GM23338 (cell line): ENCODE measurements around the gene TRPC4. TPM values are rescaled to one million over a fixed set of nuclear protein-coding genes. Genes with fewer than 3 reads are reported as not detected.

ENCODE experiments used
- ATAC-seq: fragments of 200-7000 bp; cut with Tn5 transposase; 3 replicates; pipeline ENCODE4 v1.9.1; 2020
- DNase-seq: peaks from one replicate; pipeline ENCODE4 v3.0.0-alpha.2; 2015; ENCODE audit warnings: low spot score
- H2AFZ ChIP-seq: fragments of 200-600 bp; sonication (generic); 2 replicates; pipeline ENCODE4 v1.8.0; 2016; ENCODE audit warnings: antibody characterized with exemption, mild to moderate bottlenecking, moderate library complexity
- H3F3A ChIP-seq: fragments of 200-600 bp; sonication (generic); replicated peaks from 2 replicates; pipeline ENCODE4 v1.8.0; 2017; ENCODE audit warnings: antibody characterized with exemption, mixed run types, low read depth
- H3K27ac ChIP-seq: fragments of 200-600 bp; sonication (generic); 2 replicates; pipeline ENCODE4 v1.6.1; 2016; ENCODE audit warnings: low read depth
- H3K27me3 ChIP-seq: fragments of 200-600 bp; sonication (generic); 2 replicates; pipeline ENCODE4 v1.8.0; 2016; ENCODE audit warnings: mild to moderate bottlenecking, mixed run types, moderate library complexity; ENCODE audit not compliant: insufficient read depth
- H3K36me3 ChIP-seq: fragments of 200-600 bp; sonication (generic); 2 replicates; pipeline ENCODE4 v1.8.0; 2016; ENCODE audit warnings: mild to moderate bottlenecking; ENCODE audit not compliant: insufficient read depth
- H3K4me1 ChIP-seq: fragments of 200-600 bp; sonication (generic); 2 replicates; pipeline ENCODE4 v1.8.0; 2016; ENCODE audit warnings: mild to moderate bottlenecking, moderate library complexity; ENCODE audit not compliant: insufficient read depth
- H3K4me2 ChIP-seq: fragments of 200-600 bp; sonication (generic); 2 replicates; pipeline ENCODE4 v1.7.1; 2017; ENCODE audit warnings: mixed run types
- H3K4me3 ChIP-seq: fragments of 200-600 bp; sonication (generic); 2 replicates; pipeline ENCODE4 v1.6.1; 2016; ENCODE audit warnings: mixed run types
- H3K79me2 ChIP-seq: fragments of 200-600 bp; sonication (generic); replicated peaks from 2 replicates; pipeline ENCODE4 v1.8.0; 2017; ENCODE audit warnings: mild to moderate bottlenecking; ENCODE audit not compliant: insufficient read depth
- H3K9me2 ChIP-seq: fragments of 200-600 bp; sonication (generic); 2 replicates; pipeline ENCODE4 v1.8.0; 2017; ENCODE audit not compliant: insufficient read depth
- H4K20me1 ChIP-seq: fragments of 200-600 bp; sonication (generic); replicated peaks from 2 replicates; pipeline ENCODE4 v1.8.0; 2017; ENCODE audit warnings: mild to moderate bottlenecking; ENCODE audit not compliant: insufficient read depth
- H3K27ac Mint-ChIP-seq: 2 replicates; pipeline ENCODE4 v1.8.0; 2020; ENCODE audit warnings: inconsistent platforms, mild to moderate bottlenecking, moderate library complexity, mixed read lengths
- H3K27me3 Mint-ChIP-seq: 3 replicates; pipeline ENCODE4 v1.8.0; 2022; ENCODE audit warnings: low read depth, mild to moderate bottlenecking, moderate library complexity, mixed read lengths, inconsistent platforms; ENCODE audit not compliant: insufficient read depth, poor library complexity
- H3K36me3 Mint-ChIP-seq: 3 replicates; pipeline ENCODE4 v1.8.0; 2021; ENCODE audit warnings: low read depth, mild to moderate bottlenecking, inconsistent platforms, moderate library complexity, mixed read lengths
- H3K4me1 Mint-ChIP-seq: 3 replicates; pipeline ENCODE4 v1.8.0; 2020; ENCODE audit warnings: mild to moderate bottlenecking, inconsistent platforms, mixed read lengths
- H3K4me3 Mint-ChIP-seq: 3 replicates; pipeline ENCODE4 v1.8.0; 2021; ENCODE audit warnings: moderate library complexity, mild to moderate bottlenecking, inconsistent platforms, mixed read lengths
- H3K9me3 Mint-ChIP-seq: 3 replicates; pipeline ENCODE4 v1.8.0; 2020; ENCODE audit warnings: moderate library complexity, mild to moderate bottlenecking, inconsistent platforms, mixed read lengths
- CREB1 ChIP-seq: fragments of 250-450 bp; sonication (Bioruptor Pico); IDR thresholded peaks from 2 replicates; pipeline ENCODE4 v1.5.0; 2020; ENCODE audit warnings: low read depth, mild to moderate bottlenecking, moderate library complexity
- EZH2 ChIP-seq: fragments of 200-600 bp; sonication (generic); IDR thresholded peaks from one replicate; pipeline ENCODE4 v1.8.0; 2017; ENCODE audit warnings: antibody characterized with exemption, mild to moderate bottlenecking, low read depth; ENCODE audit not compliant: unreplicated experiment
- EZH2phosphoT487 ChIP-seq: fragments of 200-600 bp; sonication (generic); IDR thresholded peaks from one replicate; pipeline ENCODE4 v1.8.1; 2018; ENCODE audit warnings: antibody characterized with exemption; ENCODE audit not compliant: unreplicated experiment
- JUNB ChIP-seq: IDR thresholded peaks from one replicate; pipeline ENCODE4 v1.6.1; 2016; ENCODE audit warnings: antibody characterized with exemption; ENCODE audit not compliant: unreplicated experiment
- NANOG ChIP-seq: IDR thresholded peaks from 2 replicates; pipeline ENCODE4 v1.6.1; 2016; ENCODE audit warnings: antibody characterized with exemption, borderline replicate concordance
- POLR2AphosphoS5 ChIP-seq: IDR thresholded peaks from 2 replicates; pipeline ENCODE4 v1.6.1; 2016; ENCODE audit warnings: antibody characterized with exemption, low read depth
- STAT1 ChIP-seq: IDR thresholded peaks from one replicate; pipeline ENCODE4 v1.6.1; 2016; ENCODE audit warnings: antibody characterized with exemption; ENCODE audit not compliant: unreplicated experiment
- ZNF114 ChIP-seq: fragments of 250-450 bp; sonication (Bioruptor Pico); IDR thresholded peaks from 2 replicates; pipeline ENCODE4 v1.5.0; 2020; ENCODE audit warnings: mild to moderate bottlenecking, moderate library complexity
- ZNF331 ChIP-seq: fragments of 250-450 bp; sonication (Bioruptor Pico); IDR thresholded peaks from 2 replicates; pipeline ENCODE4 v1.5.0; 2020; ENCODE audit warnings: low read depth, mild to moderate bottlenecking, moderate library complexity
- polyA plus RNA-seq: library from polyadenylated mRNA; unstranded; fragments of >200 nt; fragmentation: Nextera tagmentation; extraction: Ambion mirVana; gene quantifications from 2 replicates; pipeline ENCODE4 v1.2.1, GENCODE V29; 2016
- total RNA-seq: library from RNA; depleted of rRNA; stranded (reverse); fragments of >200 nt; shearing (Covaris generic); gene quantifications from 2 replicates; pipeline ENCODE4 v1.2.3, GENCODE V29; 2014
- TF ChIP-seq, protein P1 (sequence below), 2 experiments: fragments of 200-600 bp in 1 of 2; sonication (generic) in 1 of 2; conservative IDR thresholded peaks; 2 replicates each; pipeline versions ENCODE4 v1.5.1 to v1.6.1; 2016 to 2017; ENCODE audit warnings: antibody characterized with exemption in 2 of 2, low read depth in 2 of 2, mild to moderate bottlenecking in 2 of 2, moderate library complexity in 1 of 2
- TF ChIP-seq, protein P2 (sequence below): IDR thresholded peaks from 2 replicates; pipeline ENCODE4 v1.6.1; 2016; ENCODE audit warnings: antibody characterized with exemption
- TF ChIP-seq, protein P3 (sequence below): IDR thresholded peaks from one replicate; pipeline ENCODE4 v1.6.1; 2018; ENCODE audit warnings: antibody characterized with exemption; ENCODE audit not compliant: unreplicated experiment
- TF ChIP-seq, protein P4 (sequence below): fragments of 250-450 bp; sonication (Bioruptor Pico); IDR thresholded peaks from 2 replicates; pipeline ENCODE4 v1.5.0; 2020; ENCODE audit warnings: mild to moderate bottlenecking, moderate library complexity

Gene TRPC4
- total and polyA plus RNA-seq, 2 experiments from 2014 or later, result 1.1 to 2.1 TPM

DNA sequence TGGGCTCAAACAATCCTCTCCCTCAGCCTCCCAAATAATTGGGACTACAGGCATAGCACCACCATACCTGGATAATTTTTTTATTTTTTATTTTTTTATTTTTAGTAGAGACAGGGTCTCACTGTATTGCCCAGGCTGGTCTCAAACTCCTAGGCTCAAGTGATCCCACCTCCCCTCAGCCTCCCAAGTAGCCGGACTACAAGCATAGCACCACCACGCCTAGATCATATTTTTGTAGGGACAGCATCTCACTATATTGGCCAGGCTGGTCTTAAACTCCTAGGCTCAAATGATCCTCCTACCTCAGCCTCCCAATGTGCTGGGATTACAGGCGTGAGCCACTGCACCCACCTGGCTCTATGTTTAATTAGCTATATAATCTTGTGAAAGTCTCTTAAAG, 114.2 kb downstream of the TRPC4 start:
- peaks cover 3% of the 10 kb centered on the region; the same call in 2 of the 3 replicates for H3K4me1 Mint-ChIP-seq

More for the DNA sequence above, 114.2 kb downstream of the TRPC4 start:
- no peak overlapping the region for H2AFZ ChIP-seq
- H3K27me3 Mint-ChIP-seq, result no peaks in the 10 kb centered on the region
- TF ChIP-seq STAT1 (no peak), NANOG (no peak), POLR2AphosphoS5 (no peak), EZH2 (no peak), EZH2phosphoT487 (no peak), CREB1 (CRISPR knock-in tag) (no peak), JUNB (no peak), ZNF114 (CRISPR knock-in tag) (no peak), ZNF331 (CRISPR knock-in tag) (no peak)
- TF ChIP-seq, protein P1, sequence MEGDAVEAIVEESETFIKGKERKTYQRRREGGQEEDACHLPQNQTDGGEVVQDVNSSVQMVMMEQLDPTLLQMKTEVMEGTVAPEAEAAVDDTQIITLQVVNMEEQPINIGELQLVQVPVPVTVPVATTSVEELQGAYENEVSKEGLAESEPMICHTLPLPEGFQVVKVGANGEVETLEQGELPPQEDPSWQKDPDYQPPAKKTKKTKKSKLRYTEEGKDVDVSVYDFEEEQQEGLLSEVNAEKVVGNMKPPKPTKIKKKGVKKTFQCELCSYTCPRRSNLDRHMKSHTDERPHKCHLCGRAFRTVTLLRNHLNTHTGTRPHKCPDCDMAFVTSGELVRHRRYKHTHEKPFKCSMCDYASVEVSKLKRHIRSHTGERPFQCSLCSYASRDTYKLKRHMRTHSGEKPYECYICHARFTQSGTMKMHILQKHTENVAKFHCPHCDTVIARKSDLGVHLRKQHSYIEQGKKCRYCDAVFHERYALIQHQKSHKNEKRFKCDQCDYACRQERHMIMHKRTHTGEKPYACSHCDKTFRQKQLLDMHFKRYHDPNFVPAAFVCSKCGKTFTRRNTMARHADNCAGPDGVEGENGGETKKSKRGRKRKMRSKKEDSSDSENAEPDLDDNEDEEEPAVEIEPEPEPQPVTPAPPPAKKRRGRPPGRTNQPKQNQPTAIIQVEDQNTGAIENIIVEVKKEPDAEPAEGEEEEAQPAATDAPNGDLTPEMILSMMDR (conservative IDR thresholded peaks at IDR 0.05; ENCODE audit: low read depth in 2 of 2), result no peak
- TF ChIP-seq, protein P2, sequence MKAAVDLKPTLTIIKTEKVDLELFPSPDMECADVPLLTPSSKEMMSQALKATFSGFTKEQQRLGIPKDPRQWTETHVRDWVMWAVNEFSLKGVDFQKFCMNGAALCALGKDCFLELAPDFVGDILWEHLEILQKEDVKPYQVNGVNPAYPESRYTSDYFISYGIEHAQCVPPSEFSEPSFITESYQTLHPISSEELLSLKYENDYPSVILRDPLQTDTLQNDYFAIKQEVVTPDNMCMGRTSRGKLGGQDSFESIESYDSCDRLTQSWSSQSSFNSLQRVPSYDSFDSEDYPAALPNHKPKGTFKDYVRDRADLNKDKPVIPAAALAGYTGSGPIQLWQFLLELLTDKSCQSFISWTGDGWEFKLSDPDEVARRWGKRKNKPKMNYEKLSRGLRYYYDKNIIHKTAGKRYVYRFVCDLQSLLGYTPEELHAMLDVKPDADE, result no peak
- TF ChIP-seq, protein P3, sequence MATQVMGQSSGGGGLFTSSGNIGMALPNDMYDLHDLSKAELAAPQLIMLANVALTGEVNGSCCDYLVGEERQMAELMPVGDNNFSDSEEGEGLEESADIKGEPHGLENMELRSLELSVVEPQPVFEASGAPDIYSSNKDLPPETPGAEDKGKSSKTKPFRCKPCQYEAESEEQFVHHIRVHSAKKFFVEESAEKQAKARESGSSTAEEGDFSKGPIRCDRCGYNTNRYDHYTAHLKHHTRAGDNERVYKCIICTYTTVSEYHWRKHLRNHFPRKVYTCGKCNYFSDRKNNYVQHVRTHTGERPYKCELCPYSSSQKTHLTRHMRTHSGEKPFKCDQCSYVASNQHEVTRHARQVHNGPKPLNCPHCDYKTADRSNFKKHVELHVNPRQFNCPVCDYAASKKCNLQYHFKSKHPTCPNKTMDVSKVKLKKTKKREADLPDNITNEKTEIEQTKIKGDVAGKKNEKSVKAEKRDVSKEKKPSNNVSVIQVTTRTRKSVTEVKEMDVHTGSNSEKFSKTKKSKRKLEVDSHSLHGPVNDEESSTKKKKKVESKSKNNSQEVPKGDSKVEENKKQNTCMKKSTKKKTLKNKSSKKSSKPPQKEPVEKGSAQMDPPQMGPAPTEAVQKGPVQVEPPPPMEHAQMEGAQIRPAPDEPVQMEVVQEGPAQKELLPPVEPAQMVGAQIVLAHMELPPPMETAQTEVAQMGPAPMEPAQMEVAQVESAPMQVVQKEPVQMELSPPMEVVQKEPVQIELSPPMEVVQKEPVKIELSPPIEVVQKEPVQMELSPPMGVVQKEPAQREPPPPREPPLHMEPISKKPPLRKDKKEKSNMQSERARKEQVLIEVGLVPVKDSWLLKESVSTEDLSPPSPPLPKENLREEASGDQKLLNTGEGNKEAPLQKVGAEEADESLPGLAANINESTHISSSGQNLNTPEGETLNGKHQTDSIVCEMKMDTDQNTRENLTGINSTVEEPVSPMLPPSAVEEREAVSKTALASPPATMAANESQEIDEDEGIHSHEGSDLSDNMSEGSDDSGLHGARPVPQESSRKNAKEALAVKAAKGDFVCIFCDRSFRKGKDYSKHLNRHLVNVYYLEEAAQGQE, result no peak
- TF ChIP-seq, protein P4, sequence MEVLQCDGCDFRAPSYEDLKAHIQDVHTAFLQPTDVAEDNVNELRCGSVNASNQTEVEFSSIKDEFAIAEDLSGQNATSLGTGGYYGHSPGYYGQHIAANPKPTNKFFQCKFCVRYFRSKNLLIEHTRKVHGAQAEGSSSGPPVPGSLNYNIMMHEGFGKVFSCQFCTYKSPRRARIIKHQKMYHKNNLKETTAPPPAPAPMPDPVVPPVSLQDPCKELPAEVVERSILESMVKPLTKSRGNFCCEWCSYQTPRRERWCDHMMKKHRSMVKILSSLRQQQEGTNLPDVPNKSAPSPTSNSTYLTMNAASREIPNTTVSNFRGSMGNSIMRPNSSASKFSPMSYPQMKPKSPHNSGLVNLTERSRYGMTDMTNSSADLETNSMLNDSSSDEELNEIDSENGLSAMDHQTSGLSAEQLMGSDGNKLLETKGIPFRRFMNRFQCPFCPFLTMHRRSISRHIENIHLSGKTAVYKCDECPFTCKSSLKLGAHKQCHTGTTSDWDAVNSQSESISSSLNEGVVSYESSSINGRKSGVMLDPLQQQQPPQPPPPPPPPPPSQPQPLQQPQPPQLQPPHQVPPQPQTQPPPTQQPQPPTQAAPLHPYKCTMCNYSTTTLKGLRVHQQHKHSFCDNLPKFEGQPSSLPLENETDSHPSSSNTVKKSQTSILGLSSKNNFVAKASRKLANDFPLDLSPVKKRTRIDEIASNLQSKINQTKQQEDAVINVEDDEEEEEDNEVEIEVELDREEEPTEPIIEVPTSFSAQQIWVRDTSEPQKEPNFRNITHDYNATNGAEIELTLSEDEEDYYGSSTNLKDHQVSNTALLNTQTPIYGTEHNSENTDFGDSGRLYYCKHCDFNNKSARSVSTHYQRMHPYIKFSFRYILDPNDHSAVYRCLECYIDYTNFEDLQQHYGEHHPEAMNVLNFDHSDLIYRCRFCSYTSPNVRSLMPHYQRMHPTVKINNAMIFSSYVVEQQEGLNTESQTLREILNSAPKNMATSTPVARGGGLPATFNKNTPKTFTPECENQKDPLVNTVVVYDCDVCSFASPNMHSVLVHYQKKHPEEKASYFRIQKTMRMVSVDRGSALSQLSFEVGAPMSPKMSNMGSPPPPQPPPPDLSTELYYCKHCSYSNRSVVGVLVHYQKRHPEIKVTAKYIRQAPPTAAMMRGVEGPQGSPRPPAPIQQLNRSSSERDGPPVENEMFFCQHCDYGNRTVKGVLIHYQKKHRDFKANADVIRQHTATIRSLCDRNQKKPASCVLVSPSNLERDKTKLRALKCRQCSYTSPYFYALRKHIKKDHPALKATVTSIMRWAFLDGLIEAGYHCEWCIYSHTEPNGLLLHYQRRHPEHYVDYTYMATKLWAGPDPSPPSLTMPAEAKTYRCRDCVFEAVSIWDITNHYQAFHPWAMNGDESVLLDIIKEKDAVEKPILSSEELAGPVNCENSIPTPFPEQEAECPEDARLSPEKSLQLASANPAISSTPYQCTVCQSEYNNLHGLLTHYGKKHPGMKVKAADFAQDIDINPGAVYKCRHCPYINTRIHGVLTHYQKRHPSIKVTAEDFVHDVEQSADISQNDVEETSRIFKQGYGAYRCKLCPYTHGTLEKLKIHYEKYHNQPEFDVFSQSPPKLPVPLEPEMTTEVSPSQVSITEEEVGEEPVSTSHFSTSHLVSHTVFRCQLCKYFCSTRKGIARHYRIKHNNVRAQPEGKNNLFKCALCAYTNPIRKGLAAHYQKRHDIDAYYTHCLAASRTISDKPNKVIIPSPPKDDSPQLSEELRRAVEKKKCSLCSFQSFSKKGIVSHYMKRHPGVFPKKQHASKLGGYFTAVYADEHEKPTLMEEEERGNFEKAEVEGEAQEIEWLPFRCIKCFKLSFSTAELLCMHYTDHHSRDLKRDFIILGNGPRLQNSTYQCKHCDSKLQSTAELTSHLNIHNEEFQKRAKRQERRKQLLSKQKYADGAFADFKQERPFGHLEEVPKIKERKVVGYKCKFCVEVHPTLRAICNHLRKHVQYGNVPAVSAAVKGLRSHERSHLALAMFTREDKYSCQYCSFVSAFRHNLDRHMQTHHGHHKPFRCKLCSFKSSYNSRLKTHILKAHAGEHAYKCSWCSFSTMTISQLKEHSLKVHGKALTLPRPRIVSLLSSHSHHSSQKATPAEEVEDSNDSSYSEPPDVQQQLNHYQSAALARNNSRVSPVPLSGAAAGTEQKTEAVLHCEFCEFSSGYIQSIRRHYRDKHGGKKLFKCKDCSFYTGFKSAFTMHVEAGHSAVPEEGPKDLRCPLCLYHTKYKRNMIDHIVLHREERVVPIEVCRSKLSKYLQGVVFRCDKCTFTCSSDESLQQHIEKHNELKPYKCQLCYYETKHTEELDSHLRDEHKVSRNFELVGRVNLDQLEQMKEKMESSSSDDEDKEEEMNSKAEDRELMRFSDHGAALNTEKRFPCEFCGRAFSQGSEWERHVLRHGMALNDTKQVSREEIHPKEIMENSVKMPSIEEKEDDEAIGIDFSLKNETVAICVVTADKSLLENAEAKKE (CRISPR knock-in tag), result no peak
- no peak overlapping the region for H3K4me3 Mint-ChIP-seq
- H3K9me3 Mint-ChIP-seq, result no peaks in the 10 kb centered on the region; the same call in 2 of the 3 replicates
- no peak for ATAC-seq
- H3K36me3 Mint-ChIP-seq, result no peaks in the 10 kb centered on the region
- H3K27ac Mint-ChIP-seq, result no peak overlapping the region
- no peaks in the 10 kb centered on the region for H3F3A ChIP-seq
- no peak for DNase-seq
- H3K79me2 ChIP-seq, result no peaks in the 10 kb centered on the region
- H3K36me3 ChIP-seq, result no peaks in the 10 kb centered on the region
- no peak overlapping the region for H3K27ac ChIP-seq
- H4K20me1 ChIP-seq, result no peaks in the 10 kb centered on the region
- no peak overlapping the region for H3K4me3 ChIP-seq
- no peak overlapping the region for H3K4me2 ChIP-seq
- no peaks in the 10 kb centered on the region for H3K4me1 ChIP-seq
- H3K9me2 ChIP-seq, result no peaks in the 10 kb centered on the region
- H3K27me3 ChIP-seq, result no peaks in the 10 kb centered on the region
